Measurements from ENCODE around the gene ANKRD27.

ANKRD27 gene

DNA sequence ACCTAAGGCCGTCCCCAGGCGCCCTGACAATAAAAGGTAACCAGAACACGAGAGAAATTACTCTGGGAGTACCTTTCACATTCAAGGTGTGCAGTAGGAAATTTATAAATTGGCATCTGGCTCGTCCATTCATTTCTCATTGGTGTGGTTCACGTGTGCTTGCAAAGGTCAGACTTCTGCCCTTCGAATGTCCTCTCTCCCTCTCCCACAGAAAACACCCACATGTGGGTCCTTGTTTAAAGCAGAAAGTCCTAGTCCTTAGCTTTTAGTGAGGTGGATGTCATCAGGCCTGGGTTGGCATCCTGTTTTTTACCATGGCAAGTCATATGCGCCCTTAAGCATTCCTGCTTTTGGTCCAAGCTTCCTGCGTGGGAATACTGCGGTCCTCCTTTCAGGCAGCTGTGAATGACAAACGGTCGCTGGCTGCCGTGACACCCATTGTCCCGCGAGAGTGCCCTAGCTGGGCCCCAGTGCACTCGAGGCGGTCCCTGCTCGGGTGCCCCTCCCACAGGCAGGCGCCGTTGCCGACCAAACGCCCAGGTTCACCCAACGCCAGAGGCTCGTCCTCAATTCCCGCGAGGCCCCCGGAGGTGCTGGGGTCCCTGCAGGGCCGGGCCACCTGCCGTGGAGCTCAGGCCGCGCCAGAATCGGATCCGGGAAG, 16.4 kb upstream of the ANKRD27 start, which contains the start of gene NUDT19:
NUDT19 (plus strand) TSS at position 531 of the 661 bp plus-strand sequence. CDS start 140 bp downstream, outside the sequence.
- no peak for TF ChIP-seq ZNF8 (CRISPR knock-in tag; IDR thresholded peaks at IDR 0.05)
- TF ChIP-seq, protein P1, sequence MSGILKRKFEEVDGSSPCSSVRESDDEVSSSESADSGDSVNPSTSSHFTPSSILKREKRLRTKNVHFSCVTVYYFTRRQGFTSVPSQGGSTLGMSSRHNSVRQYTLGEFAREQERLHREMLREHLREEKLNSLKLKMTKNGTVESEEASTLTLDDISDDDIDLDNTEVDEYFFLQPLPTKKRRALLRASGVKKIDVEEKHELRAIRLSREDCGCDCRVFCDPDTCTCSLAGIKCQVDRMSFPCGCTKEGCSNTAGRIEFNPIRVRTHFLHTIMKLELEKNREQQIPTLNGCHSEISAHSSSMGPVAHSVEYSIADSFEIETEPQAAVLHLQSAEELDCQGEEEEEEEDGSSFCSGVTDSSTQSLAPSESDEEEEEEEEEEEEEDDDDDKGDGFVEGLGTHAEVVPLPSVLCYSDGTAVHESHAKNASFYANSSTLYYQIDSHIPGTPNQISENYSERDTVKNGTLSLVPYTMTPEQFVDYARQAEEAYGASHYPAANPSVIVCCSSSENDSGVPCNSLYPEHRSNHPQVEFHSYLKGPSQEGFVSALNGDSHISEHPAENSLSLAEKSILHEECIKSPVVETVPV (CRISPR knock-in tag; IDR thresholded peaks at IDR 0.05), result no peak
- no peak for TF ChIP-seq ISL1 (CRISPR knock-in tag; IDR thresholded peaks at IDR 0.05)
- TF ChIP-seq GLIS3 (CRISPR knock-in tag; IDR thresholded peaks at IDR 0.05), result no peak
- TF ChIP-seq BACH2 (CRISPR knock-in tag; IDR thresholded peaks at IDR 0.05; ENCODE audit: borderline replicate concordance), result no peak
- no peak for TF ChIP-seq ZFP3 (CRISPR knock-in tag; IDR thresholded peaks at IDR 0.05)
- no peak for TF ChIP-seq ARNTL (CRISPR knock-in tag; IDR thresholded peaks at IDR 0.05; ENCODE audit: borderline replicate concordance, low read depth)
- TF ChIP-seq PPARA (CRISPR knock-in tag; IDR thresholded peaks at IDR 0.05; ENCODE audit: borderline replicate concordance), result no peak
- no peak for TF ChIP-seq ZNF565 (CRISPR knock-in tag; conservative IDR thresholded peaks at IDR 0.05; ENCODE audit: low read depth)
- ATAC-seq, result peak; percentile 96

DNA sequence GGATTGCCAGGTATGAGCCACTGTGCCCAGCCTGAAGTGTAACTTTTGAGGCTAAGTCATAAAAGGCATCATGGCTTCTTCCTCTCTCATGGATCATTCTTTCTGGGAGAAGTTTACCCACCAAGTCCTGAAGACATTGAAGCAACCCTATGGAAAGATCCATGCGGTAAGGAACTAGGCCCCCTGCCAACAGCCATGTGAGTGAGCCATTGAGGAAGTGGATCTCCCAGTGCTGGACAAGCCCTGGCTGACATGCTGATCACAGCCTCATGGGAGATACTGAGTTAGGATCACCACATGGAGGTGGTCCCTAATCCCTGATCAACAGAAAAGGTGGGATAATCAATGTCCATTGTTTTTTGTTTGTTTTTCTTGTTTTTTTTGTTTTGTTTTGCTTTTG, 13.3 kb upstream of the ANKRD27 start:
- ATAC-seq, result no peak
- no peak for TF ChIP-seq ZNF565 (CRISPR knock-in tag; conservative IDR thresholded peaks at IDR 0.05; ENCODE audit: low read depth)
- TF ChIP-seq, protein P2, sequence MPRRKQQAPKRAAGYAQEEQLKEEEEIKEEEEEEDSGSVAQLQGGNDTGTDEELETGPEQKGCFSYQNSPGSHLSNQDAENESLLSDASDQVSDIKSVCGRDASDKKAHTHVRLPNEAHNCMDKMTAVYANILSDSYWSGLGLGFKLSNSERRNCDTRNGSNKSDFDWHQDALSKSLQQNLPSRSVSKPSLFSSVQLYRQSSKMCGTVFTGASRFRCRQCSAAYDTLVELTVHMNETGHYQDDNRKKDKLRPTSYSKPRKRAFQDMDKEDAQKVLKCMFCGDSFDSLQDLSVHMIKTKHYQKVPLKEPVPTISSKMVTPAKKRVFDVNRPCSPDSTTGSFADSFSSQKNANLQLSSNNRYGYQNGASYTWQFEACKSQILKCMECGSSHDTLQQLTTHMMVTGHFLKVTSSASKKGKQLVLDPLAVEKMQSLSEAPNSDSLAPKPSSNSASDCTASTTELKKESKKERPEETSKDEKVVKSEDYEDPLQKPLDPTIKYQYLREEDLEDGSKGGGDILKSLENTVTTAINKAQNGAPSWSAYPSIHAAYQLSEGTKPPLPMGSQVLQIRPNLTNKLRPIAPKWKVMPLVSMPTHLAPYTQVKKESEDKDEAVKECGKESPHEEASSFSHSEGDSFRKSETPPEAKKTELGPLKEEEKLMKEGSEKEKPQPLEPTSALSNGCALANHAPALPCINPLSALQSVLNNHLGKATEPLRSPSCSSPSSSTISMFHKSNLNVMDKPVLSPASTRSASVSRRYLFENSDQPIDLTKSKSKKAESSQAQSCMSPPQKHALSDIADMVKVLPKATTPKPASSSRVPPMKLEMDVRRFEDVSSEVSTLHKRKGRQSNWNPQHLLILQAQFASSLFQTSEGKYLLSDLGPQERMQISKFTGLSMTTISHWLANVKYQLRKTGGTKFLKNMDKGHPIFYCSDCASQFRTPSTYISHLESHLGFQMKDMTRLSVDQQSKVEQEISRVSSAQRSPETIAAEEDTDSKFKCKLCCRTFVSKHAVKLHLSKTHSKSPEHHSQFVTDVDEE (CRISPR knock-in tag; IDR thresholded peaks at IDR 0.05), result no peak
- no peak for TF ChIP-seq ARNTL (CRISPR knock-in tag; IDR thresholded peaks at IDR 0.05; ENCODE audit: borderline replicate concordance, low read depth)
- no peak for TF ChIP-seq SNAI2 (CRISPR knock-in tag; IDR thresholded peaks at IDR 0.05)

DNA sequence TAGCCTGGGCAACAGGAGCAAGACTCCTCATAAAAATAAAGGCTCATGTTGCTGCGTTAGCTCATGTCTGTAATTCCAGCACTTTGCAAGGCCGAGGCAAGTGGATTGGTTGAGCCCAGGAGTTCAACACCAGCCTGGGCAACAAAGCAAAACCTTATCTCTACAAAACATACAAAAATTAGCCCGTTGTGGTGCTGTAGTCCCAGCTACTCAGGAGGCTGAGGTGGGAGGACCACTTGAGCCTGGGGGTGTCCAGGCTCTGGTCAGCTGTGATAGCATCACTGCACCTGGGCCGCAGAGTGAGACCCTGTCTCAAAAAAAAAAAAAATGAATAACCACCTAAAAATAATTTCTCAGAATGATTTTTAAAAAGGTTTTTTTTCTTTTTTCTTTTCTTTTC, 12.7 kb upstream of the ANKRD27 start:
- TF ChIP-seq TCF4 (CRISPR knock-in tag; IDR thresholded peaks at IDR 0.05; ENCODE audit: borderline replicate concordance), result no peak
- no peak for TF ChIP-seq ZNF565 (CRISPR knock-in tag; conservative IDR thresholded peaks at IDR 0.05; ENCODE audit: low read depth)
- no peak for TF ChIP-seq ARNTL (CRISPR knock-in tag; IDR thresholded peaks at IDR 0.05; ENCODE audit: borderline replicate concordance, low read depth)
- no peak for TF ChIP-seq BACH2 (CRISPR knock-in tag; IDR thresholded peaks at IDR 0.05; ENCODE audit: borderline replicate concordance)
- no peak for ATAC-seq

DNA sequence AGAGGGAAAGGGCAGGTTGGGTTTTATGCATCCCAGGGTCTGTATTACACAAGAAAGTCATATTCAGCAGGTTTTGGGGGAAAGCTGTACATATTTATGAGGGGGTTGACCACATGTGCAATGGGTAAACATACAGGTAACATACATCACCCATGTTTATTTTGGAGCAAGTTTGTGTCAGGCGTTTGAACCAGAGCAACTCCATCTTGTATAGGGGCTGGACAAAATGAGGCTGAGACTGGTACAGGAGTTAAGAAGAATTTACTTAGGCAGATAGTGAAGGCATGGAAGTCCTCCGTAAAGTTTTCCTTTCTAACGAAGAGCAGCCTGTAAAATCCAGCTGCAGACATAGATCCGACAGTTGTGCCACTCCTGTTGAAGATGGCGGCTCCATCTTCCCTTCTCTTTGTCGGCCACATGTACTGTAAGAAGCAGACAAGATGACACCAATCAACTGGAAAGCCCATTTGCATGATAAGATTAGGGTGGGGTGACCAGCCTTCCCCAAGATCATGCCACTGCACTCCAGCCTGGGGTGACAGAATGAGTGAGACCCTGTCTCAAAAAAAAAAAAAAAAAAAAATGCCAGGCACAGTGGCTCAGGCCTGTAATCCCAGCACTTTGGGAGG, 12.0 kb upstream of the ANKRD27 start:
- no peak for ATAC-seq
- TF ChIP-seq, protein P1 (CRISPR knock-in tag; IDR thresholded peaks at IDR 0.05), result no peak
- TF ChIP-seq TOX (CRISPR knock-in tag; IDR thresholded peaks at IDR 0.05; ENCODE audit: borderline replicate concordance) (no peak), ZC3H10 (CRISPR knock-in tag; IDR thresholded peaks at IDR 0.05) (no peak), OSR1 (CRISPR knock-in tag; IDR thresholded peaks at IDR 0.05) (no peak), ARNTL (CRISPR knock-in tag; IDR thresholded peaks at IDR 0.05; ENCODE audit: borderline replicate concordance, low read depth) (no peak), PPARA (CRISPR knock-in tag; IDR thresholded peaks at IDR 0.05; ENCODE audit: borderline replicate concordance) (no peak), ZNF70 (CRISPR knock-in tag; IDR thresholded peaks at IDR 0.05) (no peak), BACH2 (CRISPR knock-in tag; IDR thresholded peaks at IDR 0.05; ENCODE audit: borderline replicate concordance) (no peak), RARB (CRISPR knock-in tag; IDR thresholded peaks at IDR 0.05) (no peak)
- TF ChIP-seq, protein P3, sequence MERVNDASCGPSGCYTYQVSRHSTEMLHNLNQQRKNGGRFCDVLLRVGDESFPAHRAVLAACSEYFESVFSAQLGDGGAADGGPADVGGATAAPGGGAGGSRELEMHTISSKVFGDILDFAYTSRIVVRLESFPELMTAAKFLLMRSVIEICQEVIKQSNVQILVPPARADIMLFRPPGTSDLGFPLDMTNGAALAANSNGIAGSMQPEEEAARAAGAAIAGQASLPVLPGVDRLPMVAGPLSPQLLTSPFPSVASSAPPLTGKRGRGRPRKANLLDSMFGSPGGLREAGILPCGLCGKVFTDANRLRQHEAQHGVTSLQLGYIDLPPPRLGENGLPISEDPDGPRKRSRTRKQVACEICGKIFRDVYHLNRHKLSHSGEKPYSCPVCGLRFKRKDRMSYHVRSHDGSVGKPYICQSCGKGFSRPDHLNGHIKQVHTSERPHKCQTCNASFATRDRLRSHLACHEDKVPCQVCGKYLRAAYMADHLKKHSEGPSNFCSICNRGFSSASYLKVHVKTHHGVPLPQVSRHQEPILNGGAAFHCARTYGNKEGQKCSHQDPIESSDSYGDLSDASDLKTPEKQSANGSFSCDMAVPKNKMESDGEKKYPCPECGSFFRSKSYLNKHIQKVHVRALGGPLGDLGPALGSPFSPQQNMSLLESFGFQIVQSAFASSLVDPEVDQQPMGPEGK (CRISPR knock-in tag; IDR thresholded peaks at IDR 0.05; ENCODE audit: borderline replicate concordance), result no peak
